Limb (tissue), 2 donors: ENCODE measurements around the gene SH3RF1.

Experiments used
- DNase-seq, 2 donors: peaks; one replicate each; pipeline ENCODE4 v3.0.0-alpha.2; 2016; ENCODE audit errors: extremely low spot score in 2 of 2

The SH3RF1 gene

DNA sequence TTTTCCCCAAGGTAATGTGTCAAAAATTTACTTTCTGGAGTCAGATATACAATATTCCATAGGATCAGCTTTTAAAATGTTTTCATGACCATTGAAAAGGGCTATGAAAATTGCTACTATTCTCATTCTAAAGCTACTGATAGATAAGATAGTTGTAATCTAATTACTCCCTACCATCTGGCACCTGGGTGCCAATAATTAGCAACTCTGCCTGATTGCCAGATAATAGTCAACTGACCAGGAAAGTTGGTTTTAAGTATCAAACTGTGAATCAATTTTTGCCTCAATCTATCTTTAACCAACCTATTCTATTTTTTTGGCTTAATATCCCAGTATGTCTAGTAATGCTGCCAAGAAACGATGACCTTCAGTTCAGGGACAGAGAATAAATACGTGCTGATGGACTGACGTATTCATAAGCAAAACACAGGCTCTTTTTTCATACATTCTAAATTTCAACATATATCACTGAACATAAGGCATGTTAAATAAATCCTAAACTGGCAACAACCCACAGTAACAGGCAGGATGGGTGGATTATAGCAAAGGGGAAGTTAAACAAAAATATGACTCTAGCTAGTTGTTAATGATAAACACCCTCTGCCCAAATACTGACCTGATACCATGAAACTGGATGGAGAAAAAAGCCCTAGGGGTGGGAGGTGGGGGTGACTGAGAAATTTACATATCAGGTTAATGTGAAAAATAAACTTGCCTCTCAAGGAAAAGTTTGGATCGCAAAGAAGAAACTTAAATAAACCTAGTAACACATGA lies 18.2 kb downstream of the SH3RF1 start:
- no peak for DNase-seq

DNA sequence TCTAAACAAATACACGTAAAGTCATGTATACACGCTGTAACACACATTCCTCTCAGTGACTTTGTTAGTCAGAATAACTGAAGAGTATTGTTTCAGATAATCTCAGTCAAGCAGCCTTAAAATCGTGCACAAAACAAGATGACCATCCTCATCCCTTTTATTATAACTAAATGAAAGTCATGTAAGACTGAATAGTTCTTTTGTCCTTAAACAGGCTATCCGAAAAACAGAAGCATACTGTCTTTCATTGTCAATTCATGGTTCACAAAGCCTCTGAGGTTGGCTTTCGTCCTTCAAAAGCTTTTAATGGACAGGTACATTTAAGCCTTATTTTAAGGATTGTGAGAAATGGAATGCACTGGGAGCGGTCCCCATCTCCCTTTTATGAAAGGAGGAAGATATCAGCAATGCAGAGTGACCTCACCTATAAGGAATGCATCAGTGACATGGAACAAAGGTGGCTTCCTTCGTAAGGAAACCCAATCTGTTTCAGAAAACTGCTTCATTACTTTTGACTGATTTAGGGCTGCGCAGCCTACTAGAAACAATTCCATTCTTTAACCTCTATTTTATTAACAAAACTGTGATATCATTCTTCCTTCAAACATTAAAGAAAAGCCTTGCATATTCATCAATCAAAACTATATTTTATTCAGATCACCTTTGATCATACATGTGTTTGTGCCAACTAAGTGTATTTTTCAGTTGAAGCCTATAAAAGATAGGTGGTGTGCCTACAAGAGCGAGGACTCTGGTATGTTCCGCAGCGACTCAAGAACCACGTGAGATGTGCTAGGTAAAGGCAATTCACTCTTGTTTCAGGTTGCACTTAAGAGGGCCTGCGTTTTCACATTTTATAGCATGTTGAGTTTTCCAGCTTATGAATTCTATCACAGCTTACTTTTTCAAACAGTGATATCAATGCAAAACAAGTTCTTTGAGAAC lies 19.2 kb downstream of the SH3RF1 start:
- no peak for DNase-seq

GRCh38 chr4:169250796-169251195 lies 20.0 kb downstream of the SH3RF1 start:
- DNase-seq: no peak

- DNase-seq: no peak
Observed at GRCh38 chr4:169249999-169250398, 20.8 kb downstream of the SH3RF1 start.

- no peak for DNase-seq
Observed at GRCh38 chr4:169249214-169249973, 21.4 kb downstream of the SH3RF1 start.

GRCh38 chr4:169248645-169249044 lies 22.1 kb downstream of the SH3RF1 start:
- DNase-seq: no peak

DNA sequence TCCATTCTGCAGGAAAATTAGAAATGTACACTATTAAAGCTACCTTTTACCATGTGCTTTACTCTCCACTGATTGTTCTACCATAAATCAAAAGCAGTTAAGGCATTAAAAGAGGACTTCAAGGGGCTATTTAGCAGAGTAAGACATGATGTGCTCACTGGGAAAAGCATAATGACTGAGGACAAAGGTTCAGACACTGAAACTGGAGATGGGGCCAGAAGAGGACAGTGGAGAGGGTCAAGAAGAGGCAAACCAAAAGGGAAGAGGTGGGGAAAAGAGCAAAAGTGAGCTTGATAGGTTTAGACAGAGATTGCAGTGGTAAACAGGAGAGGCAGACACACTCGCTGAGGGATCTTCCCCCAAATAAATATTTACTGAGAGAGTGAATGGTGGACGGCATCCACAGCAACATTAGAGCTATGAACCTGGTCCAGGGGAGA lies 23.8 kb downstream of the SH3RF1 start:
- no peak for DNase-seq

DNA sequence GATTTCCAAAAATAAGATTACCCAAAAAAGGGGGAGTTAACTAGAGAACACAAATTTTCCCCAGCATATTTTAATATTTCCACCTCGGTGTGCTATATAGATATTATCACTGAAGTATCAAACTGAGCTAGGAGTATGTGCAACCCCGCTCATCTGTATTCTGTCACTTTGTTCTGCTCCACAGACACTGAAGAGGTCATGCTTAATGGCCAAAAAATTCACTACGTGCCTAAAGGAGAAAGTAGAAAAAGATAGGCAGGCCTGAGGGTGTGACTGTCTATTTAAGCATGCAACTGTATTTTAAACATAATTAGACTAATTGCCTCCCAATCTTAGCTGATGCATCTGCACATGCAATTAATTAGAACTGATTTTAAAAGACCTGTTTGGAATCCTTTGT lies 24.5 kb downstream of the SH3RF1 start:
- no peak for DNase-seq

- DNase-seq: no peak
Observed at GRCh38 chr4:169245061-169245460, 25.7 kb downstream of the SH3RF1 start.

GRCh38 chr4:169243825-169244609 lies 26.7 kb downstream of the SH3RF1 start:
- DNase-seq: no peak

DNA sequence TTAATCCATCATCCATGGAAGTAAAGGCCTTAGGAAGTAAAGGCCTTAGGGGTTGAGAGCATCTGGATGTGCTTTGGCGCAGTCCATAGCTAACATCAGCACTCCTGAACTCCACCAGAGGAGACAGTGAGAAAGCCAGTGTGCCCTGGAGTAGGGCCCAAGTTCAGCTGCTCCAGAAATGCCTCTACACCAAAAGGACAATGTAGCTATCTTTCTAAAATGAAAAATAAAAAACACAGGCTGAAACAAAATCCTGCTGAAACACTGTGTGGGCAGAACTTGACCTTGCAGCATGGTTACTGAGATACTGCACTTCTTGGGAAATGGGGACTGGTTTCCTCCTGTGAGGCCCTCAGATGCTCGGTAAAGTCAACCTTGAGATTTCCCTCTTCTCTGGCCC lies 29.3 kb downstream of the SH3RF1 start:
- DNase-seq: no peak

DNA sequence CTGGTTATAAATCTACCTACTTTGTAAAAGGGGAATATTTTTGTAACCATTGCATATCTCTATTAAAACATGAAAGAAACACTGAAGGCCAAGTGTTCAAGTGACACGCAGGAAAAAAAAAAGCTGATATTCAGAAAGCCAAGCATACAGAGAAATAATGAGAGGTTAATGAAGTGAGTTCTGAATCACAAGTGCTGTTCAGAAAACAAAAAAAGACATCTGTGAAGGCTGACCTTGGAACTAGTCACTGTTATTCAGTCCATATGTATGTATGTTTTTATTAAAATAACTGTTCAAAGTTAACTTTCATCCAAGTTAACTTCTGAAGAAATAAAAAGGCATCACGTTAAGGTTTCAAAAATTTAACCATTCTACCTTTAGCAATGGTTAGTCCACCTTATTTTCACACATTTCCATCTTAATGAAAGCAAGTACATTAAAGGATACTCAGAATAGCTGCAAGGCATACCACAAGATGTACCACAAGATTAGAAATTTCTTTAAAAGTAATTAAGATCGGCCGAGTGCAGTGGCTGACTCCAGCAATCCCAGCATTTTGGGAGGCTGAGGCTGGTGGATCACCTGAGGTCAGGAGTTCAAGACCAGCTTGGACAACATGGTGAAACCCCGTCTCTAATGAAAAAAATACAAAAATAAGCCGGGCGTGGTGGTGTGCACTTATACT lies 31.4 kb downstream of the SH3RF1 start:
- no peak for DNase-seq

GRCh38 chr4:169238445-169238844 lies 32.3 kb downstream of the SH3RF1 start:
- DNase-seq: no peak

GRCh38 chr4:169236873-169237626 lies 33.7 kb downstream of the SH3RF1 start:
- DNase-seq: no peak

DNA sequence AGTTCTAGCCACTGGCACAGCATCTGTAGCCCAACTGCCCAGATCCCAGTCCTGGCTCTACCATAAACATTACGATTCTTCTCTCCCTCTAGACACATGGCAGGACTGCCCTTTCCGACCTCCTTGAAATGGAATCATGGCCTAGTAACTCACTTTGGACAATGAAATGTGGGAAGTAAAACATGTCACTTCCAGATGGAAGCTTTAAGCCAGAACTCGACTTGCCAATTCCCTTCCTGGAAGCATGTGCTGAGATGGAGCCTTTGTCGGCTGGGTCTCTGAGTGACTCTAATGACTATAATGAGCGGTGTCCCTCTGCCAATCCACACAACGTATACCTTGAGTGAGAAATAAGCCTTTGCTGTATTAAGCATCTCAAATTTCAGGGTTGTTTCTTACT lies 34.7 kb downstream of the SH3RF1 start:
- DNase-seq: no peak

GRCh38 chr4:169234137-169234855 lies 36.5 kb downstream of the SH3RF1 start:
- DNase-seq: no peak

DNA sequence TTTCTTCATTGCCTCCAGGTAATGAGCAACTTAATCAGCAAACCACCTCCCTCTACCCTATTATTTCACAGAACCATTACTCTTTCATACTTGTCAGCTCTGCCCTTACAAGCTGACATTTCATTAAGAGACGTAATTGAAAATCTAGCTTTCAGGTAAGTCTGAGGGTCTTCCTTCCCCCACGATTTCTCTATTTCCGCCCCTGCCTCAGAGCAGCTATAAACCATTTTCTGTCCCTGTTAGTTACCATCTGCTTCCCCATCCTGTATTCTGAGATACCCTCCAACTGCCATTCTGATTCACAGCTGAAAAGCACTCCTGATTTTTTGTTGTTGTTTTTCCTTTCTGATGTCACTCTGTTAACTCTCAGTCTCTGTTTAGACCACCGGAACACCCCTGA lies 37.1 kb downstream of the SH3RF1 start:
- no peak for DNase-seq

- no peak for DNase-seq
Observed at GRCh38 chr4:169231647-169232262, 39.0 kb downstream of the SH3RF1 start.
